C4-2B (cell line): ENCODE measurements around the gene NFIA.

ENCODE experiments used
- H3K27ac ChIP-seq: fragments of 450-650 bp; 2 replicates; pipeline ENCODE4 v1.5.1; 2017
- ZFX ChIP-seq: fragments of 450-650 bp; IDR thresholded peaks from 2 replicates; pipeline ENCODE4 v1.6.1; 2017
- TF ChIP-seq, protein P1 (sequence below): fragments of 450-650 bp; conservative IDR thresholded peaks from 2 replicates; pipeline ENCODE4 v1.5.1; 2017; ENCODE audit warnings: mild to moderate bottlenecking

Gene NFIA

DNA sequence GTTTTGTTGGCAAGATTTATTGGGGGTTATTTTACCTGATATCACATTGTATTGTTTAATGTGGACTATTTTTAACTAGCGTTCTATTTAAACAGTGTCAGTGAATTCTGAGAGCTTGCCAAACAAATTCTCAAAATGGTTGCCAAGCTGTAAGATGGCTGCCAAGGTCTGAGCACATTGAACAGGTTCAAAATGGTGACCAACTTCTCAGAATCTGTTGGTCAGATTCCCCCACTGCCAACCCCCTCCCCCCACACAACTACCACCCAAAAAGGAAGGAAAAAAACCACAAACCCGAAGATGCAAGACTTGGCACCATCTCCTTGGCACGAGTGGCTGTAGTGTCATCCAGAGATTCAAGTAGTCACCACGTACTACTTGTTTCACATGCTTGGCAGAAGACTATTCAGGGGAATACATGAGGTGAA lies 159.1 kb downstream of the NFIA start:
- TF ChIP-seq ZFX = no peak
- TF ChIP-seq, protein P1, sequence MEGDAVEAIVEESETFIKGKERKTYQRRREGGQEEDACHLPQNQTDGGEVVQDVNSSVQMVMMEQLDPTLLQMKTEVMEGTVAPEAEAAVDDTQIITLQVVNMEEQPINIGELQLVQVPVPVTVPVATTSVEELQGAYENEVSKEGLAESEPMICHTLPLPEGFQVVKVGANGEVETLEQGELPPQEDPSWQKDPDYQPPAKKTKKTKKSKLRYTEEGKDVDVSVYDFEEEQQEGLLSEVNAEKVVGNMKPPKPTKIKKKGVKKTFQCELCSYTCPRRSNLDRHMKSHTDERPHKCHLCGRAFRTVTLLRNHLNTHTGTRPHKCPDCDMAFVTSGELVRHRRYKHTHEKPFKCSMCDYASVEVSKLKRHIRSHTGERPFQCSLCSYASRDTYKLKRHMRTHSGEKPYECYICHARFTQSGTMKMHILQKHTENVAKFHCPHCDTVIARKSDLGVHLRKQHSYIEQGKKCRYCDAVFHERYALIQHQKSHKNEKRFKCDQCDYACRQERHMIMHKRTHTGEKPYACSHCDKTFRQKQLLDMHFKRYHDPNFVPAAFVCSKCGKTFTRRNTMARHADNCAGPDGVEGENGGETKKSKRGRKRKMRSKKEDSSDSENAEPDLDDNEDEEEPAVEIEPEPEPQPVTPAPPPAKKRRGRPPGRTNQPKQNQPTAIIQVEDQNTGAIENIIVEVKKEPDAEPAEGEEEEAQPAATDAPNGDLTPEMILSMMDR = no peak
- H3K27ac ChIP-seq = peak overlapping the region; percentile 85; the same call in 1 of the 2 replicates

DNA sequence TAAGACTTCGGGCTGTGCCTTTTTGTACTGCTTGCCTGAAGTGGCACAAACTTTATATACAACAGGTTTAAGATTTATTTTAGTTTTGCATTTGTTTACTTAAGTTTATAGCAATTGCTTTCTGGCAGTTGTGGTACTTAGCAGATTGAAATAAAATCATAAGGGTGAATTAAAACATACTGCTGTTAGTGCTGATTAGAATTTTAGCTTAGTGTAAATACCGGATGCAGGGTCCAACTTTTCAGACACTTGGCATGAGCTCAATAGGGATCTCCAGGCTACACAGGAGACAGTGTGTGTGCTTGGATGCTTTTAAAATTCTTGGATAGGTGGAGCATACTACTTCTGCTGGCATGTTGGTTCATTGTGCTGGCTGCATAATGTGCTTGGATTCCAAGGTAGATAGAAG lies 159.6 kb downstream of the NFIA start:
- no peak for TF ChIP-seq ZFX
- peak overlapping the region; percentile 85; the same call in 1 of the 2 replicates for H3K27ac ChIP-seq

DNA sequence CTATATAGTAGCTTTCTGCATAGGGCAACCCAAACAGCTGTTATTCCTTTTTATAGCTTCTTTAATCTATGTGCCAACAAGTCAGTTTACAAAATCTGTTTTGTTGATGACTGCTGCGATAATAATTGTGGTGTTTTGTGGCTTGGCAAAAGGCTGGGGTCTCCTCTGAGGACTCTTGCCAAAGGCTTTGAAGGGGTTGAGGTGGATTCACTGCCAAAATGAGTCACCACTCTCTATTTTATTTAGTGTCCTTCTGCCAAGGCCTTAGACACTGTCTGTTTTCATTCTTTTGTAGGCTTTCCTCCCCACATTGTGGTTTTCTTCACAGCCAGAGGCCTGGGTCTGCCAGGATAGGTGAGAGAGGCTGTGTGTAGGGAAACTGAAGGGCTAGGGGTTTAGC lies 161.8 kb downstream of the NFIA start:
- no peak overlapping the region for H3K27ac ChIP-seq
- TF ChIP-seq, protein P1 = no peak
- TF ChIP-seq ZFX = no peak

DNA sequence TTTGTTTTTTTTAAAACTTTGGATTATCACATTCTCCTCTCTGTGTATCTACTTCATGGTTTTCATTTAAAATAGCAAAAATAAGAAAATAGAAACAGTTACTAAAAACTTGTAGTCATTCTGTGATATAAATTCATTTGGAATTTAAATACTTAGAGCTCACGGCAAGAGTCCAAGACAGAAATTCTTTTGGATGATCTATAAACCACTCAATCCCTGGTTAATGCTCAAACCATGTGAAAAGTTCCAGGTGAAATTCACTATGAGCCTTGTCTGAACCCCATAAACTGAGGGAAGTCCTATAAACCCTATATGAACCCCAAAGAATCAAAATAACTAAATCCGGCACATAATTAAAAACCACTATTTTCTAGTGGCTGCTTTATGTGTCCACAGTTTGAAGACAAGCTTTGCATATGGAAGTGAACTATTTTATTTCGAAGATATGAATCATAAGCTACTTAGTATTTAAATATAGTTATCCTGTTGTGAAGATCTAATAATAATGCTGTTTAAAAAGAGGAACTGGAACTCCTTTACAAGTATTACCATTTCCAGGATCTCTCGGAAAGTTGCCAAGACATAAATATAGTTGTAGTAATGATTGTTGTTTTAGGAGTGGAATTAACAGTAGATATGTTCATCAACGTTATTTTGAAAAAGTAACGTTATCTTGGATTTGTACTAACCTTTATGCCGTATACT lies 163.5 kb downstream of the NFIA start:
- TF ChIP-seq ZFX = no peak
- TF ChIP-seq, protein P1 = no peak
- H3K27ac ChIP-seq = no peak overlapping the region

DNA sequence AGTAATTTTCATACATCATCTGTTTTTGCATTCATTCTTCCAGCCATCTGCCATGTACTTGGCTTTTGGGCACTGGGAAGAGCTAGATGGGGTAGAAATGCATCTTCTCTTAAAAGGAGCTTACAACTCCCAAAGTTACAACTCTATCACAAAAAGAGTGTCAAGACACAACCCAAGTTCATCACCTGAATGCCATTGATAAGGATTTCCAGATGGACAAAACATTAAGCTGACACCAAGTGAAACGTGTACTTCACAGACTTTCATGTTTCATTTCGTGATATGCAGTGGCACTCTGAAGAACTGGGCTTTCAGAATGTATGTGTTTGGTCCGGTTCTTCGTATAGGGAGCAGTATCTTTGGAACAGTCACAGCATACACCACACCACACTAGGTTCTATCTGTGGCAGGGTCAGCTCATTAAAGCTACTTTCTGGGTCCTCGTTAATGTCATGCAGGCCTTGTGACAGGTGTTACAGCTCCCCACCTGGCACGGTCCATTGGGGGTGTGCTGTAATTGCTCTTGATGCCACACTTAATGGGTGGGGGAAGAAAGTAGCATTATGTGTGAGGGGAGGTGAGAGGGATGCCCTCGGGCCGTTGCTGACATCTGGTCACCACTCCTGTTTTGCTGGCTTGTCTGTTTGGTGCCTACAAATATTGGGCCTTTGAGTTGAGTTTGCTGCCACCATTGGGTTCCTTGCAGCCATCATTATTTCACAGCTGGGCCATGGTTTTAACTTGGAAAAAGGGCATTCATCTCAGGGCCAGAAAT lies 164.9 kb downstream of the NFIA start:
- H3K27ac ChIP-seq = no peak overlapping the region
- TF ChIP-seq, protein P1 = no peak
- TF ChIP-seq ZFX = no peak

DNA sequence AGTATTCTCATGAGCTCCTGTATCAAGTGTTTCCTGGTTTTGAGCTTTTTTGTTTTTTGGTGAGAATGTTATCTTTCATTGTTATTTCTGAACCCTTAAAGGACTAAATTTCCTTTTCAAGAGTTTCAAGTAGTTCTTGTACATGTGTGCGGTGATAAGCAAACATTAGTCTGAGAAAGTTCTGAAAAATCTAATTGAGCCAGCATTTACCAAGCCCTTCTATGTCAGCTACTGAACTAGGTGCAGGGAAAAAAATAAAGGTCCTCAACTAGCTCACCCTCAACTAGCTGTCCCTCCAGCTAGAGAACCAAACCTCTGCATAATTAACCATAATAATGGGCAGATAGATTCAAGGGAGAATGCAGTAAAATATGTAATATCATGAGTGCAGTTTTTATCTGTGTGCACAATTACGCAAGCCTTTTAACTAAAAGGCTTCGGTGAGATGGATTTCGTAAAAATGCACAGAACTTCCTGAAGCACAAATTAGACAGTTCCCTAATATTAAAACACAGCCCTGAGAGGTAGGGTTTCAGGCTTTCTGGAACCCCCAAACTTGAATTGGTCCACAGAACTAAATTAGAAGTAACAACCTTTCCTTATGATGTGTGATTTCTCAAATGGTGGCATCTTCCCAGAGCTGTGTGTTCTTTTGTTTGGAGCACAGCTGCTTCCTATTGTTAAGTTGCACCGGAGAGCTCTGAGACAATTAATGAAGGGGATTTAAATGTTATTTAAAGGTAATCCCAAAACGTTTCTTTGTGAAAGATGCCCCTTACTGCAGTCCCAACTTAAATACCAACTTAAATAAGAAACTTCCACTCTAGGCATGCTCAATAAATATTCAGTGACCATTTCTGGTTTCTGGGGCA lies 165.8 kb downstream of the NFIA start:
- no peak overlapping the region for H3K27ac ChIP-seq
- no peak for TF ChIP-seq ZFX
- TF ChIP-seq, protein P1 = no peak

DNA sequence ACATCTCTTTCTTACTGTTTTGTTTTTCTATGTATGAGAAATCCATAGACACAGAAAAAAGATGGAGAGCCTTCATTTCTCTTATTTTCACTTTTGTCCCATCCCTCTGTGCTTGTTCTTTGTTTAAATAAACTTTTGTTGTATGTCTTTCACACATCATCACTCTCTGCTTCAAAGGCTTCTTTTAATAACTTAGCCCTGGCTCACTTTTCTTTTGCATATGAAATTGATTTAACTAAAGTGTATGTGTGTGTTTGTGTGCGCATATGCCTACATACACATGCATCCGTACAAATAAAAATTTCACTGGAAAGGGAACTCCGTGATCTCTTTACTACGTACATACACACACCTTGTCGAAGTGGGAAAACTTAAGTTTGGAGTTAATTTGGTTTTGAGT lies 168.6 kb downstream of the NFIA start:
- H3K27ac ChIP-seq = no peak overlapping the region
- no peak for TF ChIP-seq ZFX
- TF ChIP-seq, protein P1 = no peak
